GM21786 (cell line): ENCODE data around the gene DPYSL5.
"Not testable (repeated sequence)": the region's sequence is repeated elsewhere in the genome, so short reads cannot be mapped to it uniquely, and the experiment has no call there.

Experiments
- ATAC-seq: cut with Tn5 transposase; IDR thresholded peaks from one replicate; pipeline ENCODE4 v1.9.1; 2021; ENCODE audit not compliant: unreplicated experiment

DPYSL5 gene

GRCh38 chr2:26922405-26923188 is 74.7 kb downstream of the DPYSL5 start:
- ATAC-seq: peak; percentile 75

- not testable (repeated sequence) for ATAC-seq
These were observed 75.2 kb downstream of the DPYSL5 start for GRCh38 chr2:26923189-26923466.

GRCh38 chr2:26924731-26925099 is 76.8 kb downstream of the DPYSL5 start:
- ATAC-seq: no peak

- ATAC-seq: no peak
These were observed 77.3 kb downstream of the DPYSL5 start for GRCh38 chr2:26925100-26925791.

- no peak for ATAC-seq
These were observed 79.3 kb downstream of the DPYSL5 start for GRCh38 chr2:26927221-26927620.

GRCh38 chr2:26932974-26933373 is 85.0 kb downstream of the DPYSL5 start:
- no peak for ATAC-seq

- ATAC-seq: no peak
These were observed 85.8 kb downstream of the DPYSL5 start for GRCh38 chr2:26933431-26934334.

GRCh38 chr2:26934335-26934724 is 86.4 kb downstream of the DPYSL5 start:
- ATAC-seq: no peak

- no peak for ATAC-seq
These were observed 87.1 kb downstream of the DPYSL5 start for GRCh38 chr2:26934985-26935384.

- no peak for ATAC-seq
These were observed 88.9 kb downstream of the DPYSL5 start for GRCh38 chr2:26936855-26937254.

GRCh38 chr2:26938399-26939118 is 90.6 kb downstream of the DPYSL5 start:
- ATAC-seq: no peak

- ATAC-seq: no peak
These were observed 92.1 kb downstream of the DPYSL5 start for GRCh38 chr2:26940001-26940400.

GRCh38 chr2:26941486-26941885 is 93.6 kb downstream of the DPYSL5 start:
- ATAC-seq: no peak

- ATAC-seq: no peak
These were observed 94.8 kb downstream of the DPYSL5 start for GRCh38 chr2:26942543-26943295.

GRCh38 chr2:26945991-26946750 is 98.2 kb downstream of the DPYSL5 start:
- ATAC-seq: no peak

- ATAC-seq: no peak
These were observed 99.2 kb downstream of the DPYSL5 start for GRCh38 chr2:26946841-26947784.

GRCh38 chr2:26948800-26949199 is 100.9 kb downstream of the DPYSL5 start:
- ATAC-seq: no peak

GRCh38 chr2:26950246-26950645 is 102.3 kb downstream of the DPYSL5 start:
- ATAC-seq: no peak

GRCh38 chr2:26951236-26951635 is 103.3 kb downstream of the DPYSL5 start:
- no peak for ATAC-seq
